GM12878 (cell line): Measurements from ENCODE around the gene ITGB8. TPM values are rescaled to one million over a fixed set of nuclear protein-coding genes. Genes with fewer than 3 reads are reported as not detected.

Source experiments
- CEBPZ ChIP-seq: fragments of 150-350 bp; IDR thresholded peaks from 2 replicates; pipeline ENCODE4 v1.6.1; 2016; ENCODE audit warnings: low read depth, low read length
- CHD1 ChIP-seq: IDR thresholded peaks from 2 replicates; pipeline ENCODE4 v1.6.1; 2012; ENCODE audit warnings: low read depth, low read length, improper control_type of control experiment
- EZH2 ChIP-seq: IDR thresholded peaks from 2 replicates; pipeline ENCODE4 v1.6.1; 2012; ENCODE audit warnings: low read depth, mild to moderate bottlenecking, control low read depth, inconsistent platforms, low read length, borderline replicate concordance; ENCODE audit not compliant: control insufficient read depth
- HDGF ChIP-seq: fragments of 450-650 bp; IDR thresholded peaks from 2 replicates; pipeline ENCODE4 v1.6.1; 2016; ENCODE audit warnings: antibody characterized with exemption
- IKZF1 ChIP-seq: fragments of 450-650 bp; conservative IDR thresholded peaks from 2 replicates; pipeline ENCODE4 v1.6.1; 2017; ENCODE audit warnings: antibody characterized with exemption, mild to moderate bottlenecking
- IKZF2 ChIP-seq, 2 experiments: fragments of 450-650 bp; IDR thresholded peaks; 2 replicates each; pipeline ENCODE4 v1.6.1; 2017; ENCODE audit warnings: mild to moderate bottlenecking in 2 of 2, moderate library complexity in 2 of 2
- MXI1 ChIP-seq: fragments of 150-350 bp; IDR thresholded peaks from 2 replicates; pipeline ENCODE4 v1.6.1; 2011; ENCODE audit warnings: low read depth, mild to moderate bottlenecking, inconsistent platforms, low read length, improper control_type of control experiment
- NBN ChIP-seq: fragments of 450-650 bp; IDR thresholded peaks from 2 replicates; pipeline ENCODE4 v1.6.1; 2016
- NFYB ChIP-seq: IDR thresholded peaks from 2 replicates; pipeline ENCODE4 v1.6.1; 2011; ENCODE audit warnings: low read depth, mild to moderate bottlenecking, low read length, improper control_type of control experiment, moderate library complexity; ENCODE audit not compliant: insufficient read depth
- PAX5 ChIP-seq: IDR thresholded peaks from 2 replicates; pipeline ENCODE4 v1.6.1; 2011; ENCODE audit warnings: low read depth, low read length, borderline replicate concordance
- SMARCA5 ChIP-seq: fragments of 450-650 bp; IDR thresholded peaks from 2 replicates; pipeline ENCODE4 v1.6.1; 2017; ENCODE audit warnings: mild to moderate bottlenecking
- SRF ChIP-seq, 2 experiments: IDR thresholded peaks; 2 replicates each; pipeline ENCODE4 v1.6.1; 2011; ENCODE audit warnings: low read depth in 2 of 2, low read length in 2 of 2, mild to moderate bottlenecking in 1 of 2, moderate library complexity in 1 of 2
- TAF1 ChIP-seq: IDR thresholded peaks from 2 replicates; pipeline ENCODE4 v1.6.1; 2011; ENCODE audit warnings: mild to moderate bottlenecking, low read depth, low read length, borderline replicate concordance
- TARDBP ChIP-seq: IDR thresholded peaks from 2 replicates; pipeline ENCODE4 v1.6.1; 2016; ENCODE audit warnings: borderline replicate concordance
- YY1 ChIP-seq: IDR thresholded peaks from 2 replicates; pipeline ENCODE4 v1.6.1; 2011; ENCODE audit warnings: low read depth, mild to moderate bottlenecking, low read length
- ZNF217 ChIP-seq: fragments of 450-650 bp; IDR thresholded peaks from 2 replicates; pipeline ENCODE4 v1.6.1; 2017; ENCODE audit warnings: antibody characterized with exemption, mild to moderate bottlenecking
- polyA plus RNA-seq, 11 experiments: library from polyadenylated mRNA; depleted of rRNA in 4 of 11; unstranded in 6 of 11; stranded (reverse) in 5 of 11; fragments of >200 nt; fragmentation: Nextera tagmentation in 4 of 11; fragmentation: Illumina TruSeq in 1 of 11; extraction: Ambion mirVana in 4 of 11; extraction: Trizol in 1 of 11; gene quantifications; 1 replicate in 1 of 11; 2 replicates in 10 of 11; pipeline versions ENCODE4 v1.2.1 to v1.2.3, GENCODE V29; 2011 to 2016; ENCODE audit warnings: inconsistent platforms in 2 of 11, missing spikeins in 2 of 11, low read depth in 1 of 11
- total RNA-seq, 4 experiments: library from RNA; depleted of rRNA in 3 of 4; stranded (reverse); fragments of >200 nt in 3 of 4; fragmentation: Illumina TruSeq in 1 of 4; extraction: Trizol in 1 of 4; gene quantifications; 2 replicates each; pipeline versions ENCODE4 v1.2.1 to v1.2.3, GENCODE V29; 2013 to 2021
- TF ChIP-seq, protein P1 (sequence below): fragments of 150-350 bp; IDR thresholded peaks from 2 replicates; pipeline ENCODE4 v1.6.1; 2014; ENCODE audit warnings: mild to moderate bottlenecking, low read depth, low read length
- TF ChIP-seq, protein P2 (sequence below): fragments of 450-650 bp; IDR thresholded peaks from 2 replicates; pipeline ENCODE4 v1.6.1; 2016; ENCODE audit warnings: mild to moderate bottlenecking
- TF ChIP-seq, protein P3 (sequence below): fragments of 450-650 bp; IDR thresholded peaks from 2 replicates; pipeline ENCODE4 v1.6.1; 2016; ENCODE audit warnings: mild to moderate bottlenecking
- TF ChIP-seq, protein P4 (sequence below): IDR thresholded peaks from 2 replicates; pipeline ENCODE4 v1.6.1; 2011; ENCODE audit warnings: low read depth, mild to moderate bottlenecking, low read length, moderate library complexity, borderline replicate concordance; ENCODE audit errors: extremely low read depth

Gene ITGB8
- total and polyA plus RNA-seq, 10 of the 15 experiments (the other 5 are each of a cell fraction or from before 2014, with no cell fraction given): 0.37 to 26.2 (median 1.5) TPM

DNA sequence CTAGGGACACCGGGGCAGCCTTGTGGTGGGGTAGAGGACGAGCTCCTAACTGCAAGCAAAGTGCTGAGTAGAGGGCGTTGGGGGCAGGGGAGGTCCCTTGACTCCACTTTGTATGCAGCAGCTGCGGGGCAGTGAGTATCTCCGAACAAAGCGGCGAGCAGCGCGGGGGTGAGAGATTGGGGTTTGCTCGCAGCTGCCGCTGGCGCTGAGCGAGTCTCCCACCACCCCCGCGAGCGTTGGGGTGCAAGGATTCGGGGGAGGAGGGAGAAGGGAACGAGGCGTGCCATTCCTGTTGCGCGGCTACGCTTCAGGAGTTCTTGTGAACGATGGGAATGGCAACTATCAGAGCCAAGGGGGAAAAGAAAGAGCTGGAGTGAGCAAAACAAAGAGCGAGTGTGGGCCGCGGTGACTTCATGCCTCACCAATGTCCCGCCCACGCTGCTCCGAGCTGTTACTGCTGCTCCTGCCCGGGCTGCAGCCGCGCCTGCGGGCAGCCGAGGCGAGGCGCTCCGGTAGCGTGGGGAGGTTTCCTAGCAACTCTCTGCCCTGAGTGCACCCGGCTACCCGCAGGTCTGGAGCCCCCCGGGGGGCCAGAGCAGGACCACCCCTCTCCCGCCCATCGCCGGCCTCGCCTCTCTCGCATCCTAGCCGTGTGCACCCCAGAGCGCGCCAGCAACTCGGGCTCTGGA is at the start of gene ITGB8 (continued):
- TF ChIP-seq, protein P1, sequence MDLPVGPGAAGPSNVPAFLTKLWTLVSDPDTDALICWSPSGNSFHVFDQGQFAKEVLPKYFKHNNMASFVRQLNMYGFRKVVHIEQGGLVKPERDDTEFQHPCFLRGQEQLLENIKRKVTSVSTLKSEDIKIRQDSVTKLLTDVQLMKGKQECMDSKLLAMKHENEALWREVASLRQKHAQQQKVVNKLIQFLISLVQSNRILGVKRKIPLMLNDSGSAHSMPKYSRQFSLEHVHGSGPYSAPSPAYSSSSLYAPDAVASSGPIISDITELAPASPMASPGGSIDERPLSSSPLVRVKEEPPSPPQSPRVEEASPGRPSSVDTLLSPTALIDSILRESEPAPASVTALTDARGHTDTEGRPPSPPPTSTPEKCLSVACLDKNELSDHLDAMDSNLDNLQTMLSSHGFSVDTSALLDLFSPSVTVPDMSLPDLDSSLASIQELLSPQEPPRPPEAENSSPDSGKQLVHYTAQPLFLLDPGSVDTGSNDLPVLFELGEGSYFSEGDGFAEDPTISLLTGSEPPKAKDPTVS: no peak
- TF ChIP-seq NFYB (no peak), HDGF (0 out of 2 replicates have a peak, but pooled peaks have one; percentile 45), SRF (IDR thresholded peaks at IDR 0.05; ENCODE audit: low read depth in 2 of 2, low read length in 2 of 2) (no peak), CHD1 (no peak), ZNF217 (no peak), TAF1 (peak; percentile 31; the same call in 1 of the 2 replicates), YY1 (no peak), TARDBP (0 out of 2 replicates have a peak, but pooled peaks have one; percentile 15), SMARCA5 (no peak; the same call in none of the 2 replicates), PAX5 (peak; percentile 83; the same call in 1 of the 2 replicates), NBN (peak; percentile 81; the same call in 1 of the 2 replicates), MXI1 (no peak), IKZF1 (peak; percentile 96), IKZF2 (IDR thresholded peaks at IDR 0.05) (peak; percentile 87), EZH2 (no peak), CEBPZ (no peak; the same call in 1 of the 2 replicates)
- TF ChIP-seq, protein P2, sequence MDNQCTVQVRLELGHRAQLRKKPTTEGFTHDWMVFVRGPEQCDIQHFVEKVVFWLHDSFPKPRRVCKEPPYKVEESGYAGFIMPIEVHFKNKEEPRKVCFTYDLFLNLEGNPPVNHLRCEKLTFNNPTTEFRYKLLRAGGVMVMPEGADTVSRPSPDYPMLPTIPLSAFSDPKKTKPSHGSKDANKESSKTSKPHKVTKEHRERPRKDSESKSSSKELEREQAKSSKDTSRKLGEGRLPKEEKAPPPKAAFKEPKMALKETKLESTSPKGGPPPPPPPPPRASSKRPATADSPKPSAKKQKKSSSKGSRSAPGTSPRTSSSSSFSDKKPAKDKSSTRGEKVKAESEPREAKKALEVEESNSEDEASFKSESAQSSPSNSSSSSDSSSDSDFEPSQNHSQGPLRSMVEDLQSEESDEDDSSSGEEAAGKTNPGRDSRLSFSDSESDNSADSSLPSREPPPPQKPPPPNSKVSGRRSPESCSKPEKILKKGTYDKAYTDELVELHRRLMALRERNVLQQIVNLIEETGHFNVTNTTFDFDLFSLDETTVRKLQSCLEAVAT: peak; percentile 81
- TF ChIP-seq, protein P3, sequence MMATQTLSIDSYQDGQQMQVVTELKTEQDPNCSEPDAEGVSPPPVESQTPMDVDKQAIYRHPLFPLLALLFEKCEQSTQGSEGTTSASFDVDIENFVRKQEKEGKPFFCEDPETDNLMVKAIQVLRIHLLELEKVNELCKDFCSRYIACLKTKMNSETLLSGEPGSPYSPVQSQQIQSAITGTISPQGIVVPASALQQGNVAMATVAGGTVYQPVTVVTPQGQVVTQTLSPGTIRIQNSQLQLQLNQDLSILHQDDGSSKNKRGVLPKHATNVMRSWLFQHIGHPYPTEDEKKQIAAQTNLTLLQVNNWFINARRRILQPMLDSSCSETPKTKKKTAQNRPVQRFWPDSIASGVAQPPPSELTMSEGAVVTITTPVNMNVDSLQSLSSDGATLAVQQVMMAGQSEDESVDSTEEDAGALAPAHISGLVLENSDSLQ: no peak
- TF ChIP-seq, protein P4, sequence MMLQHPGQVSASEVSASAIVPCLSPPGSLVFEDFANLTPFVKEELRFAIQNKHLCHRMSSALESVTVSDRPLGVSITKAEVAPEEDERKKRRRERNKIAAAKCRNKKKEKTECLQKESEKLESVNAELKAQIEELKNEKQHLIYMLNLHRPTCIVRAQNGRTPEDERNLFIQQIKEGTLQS: no peak
